Liver (tissue), 9 donors: ENCODE measurements around the gene CD226. TPM values are rescaled to one million over a fixed set of nuclear protein-coding genes. Genes with fewer than 3 reads are reported as not detected.

Source experiments
- DNase-seq: peaks from one replicate; pipeline ENCODE4 v3.0.0-alpha.2; 2017; ENCODE audit warnings: low spot score
- H3K27ac ChIP-seq, 2 donors: one replicate each; pipeline ENCODE4 v1.7.0; 2013; ENCODE audit warnings: inconsistent platforms in 2 of 2, low read length in 2 of 2, control low read depth in 1 of 2, low read depth in 1 of 2, mild to moderate bottlenecking in 1 of 2
- H3K27me3 ChIP-seq, 4 donors: one replicate each; pipeline versions ENCODE4 v1.6.1 to v1.7.0; 2013; ENCODE audit warnings: low read length in 3 of 4, inconsistent platforms in 1 of 4, mild to moderate bottlenecking in 1 of 4, moderate library complexity in 1 of 4; ENCODE audit not compliant: control insufficient read depth in 4 of 4, insufficient read depth in 4 of 4
- H3K36me3 ChIP-seq, 4 donors: one replicate each; pipeline versions ENCODE4 v1.6.1 to v1.7.0; 2013; ENCODE audit warnings: low read length in 3 of 4, mild to moderate bottlenecking in 3 of 4, low read depth in 1 of 4, moderate library complexity in 1 of 4; ENCODE audit not compliant: control insufficient read depth in 4 of 4, insufficient read depth in 3 of 4
- H3K4me1 ChIP-seq, 4 donors: one replicate each; pipeline versions ENCODE4 v1.6.1 to v1.7.0; 2013; ENCODE audit warnings: low read length in 3 of 4, mild to moderate bottlenecking in 3 of 4, moderate library complexity in 1 of 4; ENCODE audit not compliant: control insufficient read depth in 4 of 4, insufficient read depth in 4 of 4
- H3K4me3 ChIP-seq, 3 donors: one replicate each; pipeline versions ENCODE4 v1.6.1 to v1.7.0; 2013; ENCODE audit warnings: low read length in 3 of 3, control low read depth in 1 of 3, low read depth in 1 of 3, mild to moderate bottlenecking in 1 of 3
- H3K9ac ChIP-seq, 2 donors: one replicate each; pipeline ENCODE4 v1.7.0; 2013; ENCODE audit warnings: low read length in 2 of 2, mild to moderate bottlenecking in 2 of 2, moderate library complexity in 2 of 2, control low read depth in 1 of 2, low read depth in 1 of 2
- H3K9me3 ChIP-seq, 4 donors: one replicate each; pipeline versions ENCODE4 v1.6.1 to v1.7.0; 2013; ENCODE audit warnings: low read length in 3 of 4; ENCODE audit not compliant: control insufficient read depth in 4 of 4
- FOXA1 ChIP-seq: IDR thresholded peaks from 2 replicates; pipeline ENCODE4 v1.6.1; 2016; ENCODE audit warnings: antibody characterized with exemption
- FOXA2 ChIP-seq: IDR thresholded peaks from 2 replicates; pipeline ENCODE4 v1.6.1; 2016; ENCODE audit warnings: antibody characterized with exemption
- GABPA ChIP-seq, 2 donors: IDR thresholded peaks in 1 of 2; conservative IDR thresholded peaks in 1 of 2; 2 replicates each; pipeline ENCODE4 v1.6.1; 2016; ENCODE audit warnings: antibody characterized with exemption in 2 of 2, mild to moderate bottlenecking in 1 of 2, moderate library complexity in 1 of 2
- HNF4A ChIP-seq, 2 donors: conservative IDR thresholded peaks; 2 replicates each; pipeline ENCODE4 v1.6.1; 2016; ENCODE audit warnings: antibody characterized with exemption in 2 of 2, mild to moderate bottlenecking in 2 of 2
- HNF4G ChIP-seq: IDR thresholded peaks from 2 replicates; pipeline ENCODE4 v1.6.1; 2016; ENCODE audit warnings: antibody characterized with exemption
- JUND ChIP-seq, 2 donors: IDR thresholded peaks; 2 replicates each; pipeline ENCODE4 v1.6.1; 2016; ENCODE audit warnings: antibody characterized with exemption in 2 of 2
- MAX ChIP-seq: IDR thresholded peaks from 2 replicates; pipeline ENCODE4 v1.6.1; 2016; ENCODE audit warnings: antibody characterized with exemption
- NR2F2 ChIP-seq: IDR thresholded peaks from 2 replicates; pipeline ENCODE4 v1.6.1; 2016; ENCODE audit warnings: antibody characterized with exemption
- RAD21 ChIP-seq, 2 donors: IDR thresholded peaks; 2 replicates each; pipeline ENCODE4 v1.6.1; 2016; ENCODE audit warnings: antibody characterized with exemption in 2 of 2, mild to moderate bottlenecking in 2 of 2
- RXRA ChIP-seq, 2 donors: IDR thresholded peaks; 2 replicates each; pipeline ENCODE4 v1.6.1; 2017 to 2018; ENCODE audit warnings: antibody characterized with exemption in 2 of 2, mild to moderate bottlenecking in 1 of 2
- TAF1 ChIP-seq: conservative IDR thresholded peaks from 2 replicates; pipeline ENCODE4 v1.6.1; 2016; ENCODE audit warnings: antibody characterized with exemption, mild to moderate bottlenecking
- YY1 ChIP-seq: IDR thresholded peaks from 2 replicates; pipeline ENCODE4 v1.6.1; 2016; ENCODE audit warnings: antibody characterized with exemption, mild to moderate bottlenecking
- WGBS: extraction: QIAGEN DNeasy Blood & Tissue Kit; methylation state at CpG from one replicate; pipeline ENCODE4 v1.1.7; 2013; 5-methylcytosine and 5-hydroxymethylcytosine counted together
- polyA plus RNA-seq, 2 donors: library from polyadenylated mRNA; stranded (reverse) in 1 of 2; unstranded in 1 of 2; fragments of 200-250 nt in 1 of 2; fragments of >200 nt in 1 of 2; fragmentation: Nextera tagmentation in 1 of 2; extraction: Ambion mirVana in 1 of 2; gene quantifications; one replicate each; pipeline versions ENCODE4 v1.2.1 to v1.2.3, GENCODE V29; 2013 to 2015
- total RNA-seq, 2 donors: library from RNA; depleted of rRNA; stranded (reverse); fragments of >200 nt; gene quantifications; one replicate each; pipeline ENCODE4 v1.2.3, GENCODE V29; 2014
- TF ChIP-seq, protein P1 (sequence below): fragments of 150-350 bp; IDR thresholded peaks from 2 replicates; pipeline ENCODE4 v1.5.1; 2017; ENCODE audit warnings: improper control_type of control experiment, low read depth, low read length; ENCODE audit not compliant: missing input control
- TF ChIP-seq, protein P2 (sequence below): IDR thresholded peaks from 2 replicates; pipeline ENCODE4 v1.6.1; 2016; ENCODE audit warnings: antibody characterized with exemption, mild to moderate bottlenecking
- TF ChIP-seq, protein P3 (sequence below): IDR thresholded peaks from 2 replicates; pipeline ENCODE4 v1.6.1; 2016; ENCODE audit warnings: antibody characterized with exemption
- donor health status: healthy.
- donor health status: healthy.
- donor health status: healthy.
- donor health status: healthy.
- donor health status: healthy.

Gene CD226
- total and polyA plus RNA-seq, 4 donors = 0.50 to 5.2 (median 3.0) TPM

- 82% methylated on average over 4 of the region's 4 CpGs for WGBS
- TF ChIP-seq, protein P1, sequence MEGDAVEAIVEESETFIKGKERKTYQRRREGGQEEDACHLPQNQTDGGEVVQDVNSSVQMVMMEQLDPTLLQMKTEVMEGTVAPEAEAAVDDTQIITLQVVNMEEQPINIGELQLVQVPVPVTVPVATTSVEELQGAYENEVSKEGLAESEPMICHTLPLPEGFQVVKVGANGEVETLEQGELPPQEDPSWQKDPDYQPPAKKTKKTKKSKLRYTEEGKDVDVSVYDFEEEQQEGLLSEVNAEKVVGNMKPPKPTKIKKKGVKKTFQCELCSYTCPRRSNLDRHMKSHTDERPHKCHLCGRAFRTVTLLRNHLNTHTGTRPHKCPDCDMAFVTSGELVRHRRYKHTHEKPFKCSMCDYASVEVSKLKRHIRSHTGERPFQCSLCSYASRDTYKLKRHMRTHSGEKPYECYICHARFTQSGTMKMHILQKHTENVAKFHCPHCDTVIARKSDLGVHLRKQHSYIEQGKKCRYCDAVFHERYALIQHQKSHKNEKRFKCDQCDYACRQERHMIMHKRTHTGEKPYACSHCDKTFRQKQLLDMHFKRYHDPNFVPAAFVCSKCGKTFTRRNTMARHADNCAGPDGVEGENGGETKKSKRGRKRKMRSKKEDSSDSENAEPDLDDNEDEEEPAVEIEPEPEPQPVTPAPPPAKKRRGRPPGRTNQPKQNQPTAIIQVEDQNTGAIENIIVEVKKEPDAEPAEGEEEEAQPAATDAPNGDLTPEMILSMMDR = no peak
- TF ChIP-seq, protein P2, sequence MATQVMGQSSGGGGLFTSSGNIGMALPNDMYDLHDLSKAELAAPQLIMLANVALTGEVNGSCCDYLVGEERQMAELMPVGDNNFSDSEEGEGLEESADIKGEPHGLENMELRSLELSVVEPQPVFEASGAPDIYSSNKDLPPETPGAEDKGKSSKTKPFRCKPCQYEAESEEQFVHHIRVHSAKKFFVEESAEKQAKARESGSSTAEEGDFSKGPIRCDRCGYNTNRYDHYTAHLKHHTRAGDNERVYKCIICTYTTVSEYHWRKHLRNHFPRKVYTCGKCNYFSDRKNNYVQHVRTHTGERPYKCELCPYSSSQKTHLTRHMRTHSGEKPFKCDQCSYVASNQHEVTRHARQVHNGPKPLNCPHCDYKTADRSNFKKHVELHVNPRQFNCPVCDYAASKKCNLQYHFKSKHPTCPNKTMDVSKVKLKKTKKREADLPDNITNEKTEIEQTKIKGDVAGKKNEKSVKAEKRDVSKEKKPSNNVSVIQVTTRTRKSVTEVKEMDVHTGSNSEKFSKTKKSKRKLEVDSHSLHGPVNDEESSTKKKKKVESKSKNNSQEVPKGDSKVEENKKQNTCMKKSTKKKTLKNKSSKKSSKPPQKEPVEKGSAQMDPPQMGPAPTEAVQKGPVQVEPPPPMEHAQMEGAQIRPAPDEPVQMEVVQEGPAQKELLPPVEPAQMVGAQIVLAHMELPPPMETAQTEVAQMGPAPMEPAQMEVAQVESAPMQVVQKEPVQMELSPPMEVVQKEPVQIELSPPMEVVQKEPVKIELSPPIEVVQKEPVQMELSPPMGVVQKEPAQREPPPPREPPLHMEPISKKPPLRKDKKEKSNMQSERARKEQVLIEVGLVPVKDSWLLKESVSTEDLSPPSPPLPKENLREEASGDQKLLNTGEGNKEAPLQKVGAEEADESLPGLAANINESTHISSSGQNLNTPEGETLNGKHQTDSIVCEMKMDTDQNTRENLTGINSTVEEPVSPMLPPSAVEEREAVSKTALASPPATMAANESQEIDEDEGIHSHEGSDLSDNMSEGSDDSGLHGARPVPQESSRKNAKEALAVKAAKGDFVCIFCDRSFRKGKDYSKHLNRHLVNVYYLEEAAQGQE = no peak
- TF ChIP-seq TAF1 (no peak), RAD21 (IDR thresholded peaks at IDR 0.05) (no peak), YY1 (no peak), HNF4G (no peak), FOXA2 (no peak), RXRA (IDR thresholded peaks at IDR 0.05) (no peak), GABPA (IDR thresholded peaks at IDR 0.05 in 1 of 2, conservative IDR thresholded peaks at IDR 0.05 in 1 of 2) (no peak), FOXA1 (no peak), MAX (no peak), HNF4A (conservative IDR thresholded peaks at IDR 0.05) (no peak), JUND (IDR thresholded peaks at IDR 0.05) (no peak), NR2F2 (no peak)
- TF ChIP-seq, protein P3, sequence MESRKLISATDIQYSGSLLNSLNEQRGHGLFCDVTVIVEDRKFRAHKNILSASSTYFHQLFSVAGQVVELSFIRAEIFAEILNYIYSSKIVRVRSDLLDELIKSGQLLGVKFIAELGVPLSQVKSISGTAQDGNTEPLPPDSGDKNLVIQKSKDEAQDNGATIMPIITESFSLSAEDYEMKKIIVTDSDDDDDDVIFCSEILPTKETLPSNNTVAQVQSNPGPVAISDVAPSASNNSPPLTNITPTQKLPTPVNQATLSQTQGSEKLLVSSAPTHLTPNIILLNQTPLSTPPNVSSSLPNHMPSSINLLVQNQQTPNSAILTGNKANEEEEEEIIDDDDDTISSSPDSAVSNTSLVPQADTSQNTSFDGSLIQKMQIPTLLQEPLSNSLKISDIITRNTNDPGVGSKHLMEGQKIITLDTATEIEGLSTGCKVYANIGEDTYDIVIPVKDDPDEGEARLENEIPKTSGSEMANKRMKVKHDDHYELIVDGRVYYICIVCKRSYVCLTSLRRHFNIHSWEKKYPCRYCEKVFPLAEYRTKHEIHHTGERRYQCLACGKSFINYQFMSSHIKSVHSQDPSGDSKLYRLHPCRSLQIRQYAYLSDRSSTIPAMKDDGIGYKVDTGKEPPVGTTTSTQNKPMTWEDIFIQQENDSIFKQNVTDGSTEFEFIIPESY = no peak
- peaks cover 0 to 3% (median 0%) of the 10 kb centered on the region in 4 donors for H3K36me3 ChIP-seq
- H3K27ac ChIP-seq = no peak overlapping the region
- DNase-seq = no peak
- no peaks in the 10 kb centered on the region for H3K9me3 ChIP-seq
- H3K9ac ChIP-seq = no peak overlapping the region
- no peaks in the 10 kb centered on the region for H3K4me1 ChIP-seq
- H3K4me3 ChIP-seq = no peak overlapping the region
- no peaks in the 10 kb centered on the region for H3K27me3 ChIP-seq
Measured at GRCh38 chr18:69934601-69935265, 12.9 kb downstream of the CD226 start.
